GM11168 (cell line): ENCODE results near the gene SLC9A3.
"Not testable (repeated sequence)": the region's sequence is repeated elsewhere in the genome, so short reads cannot be mapped to it uniquely, and the experiment has no call there.

Experiments used
- in situ Hi-C: fragments of 300-500 bp; cut with MboI; formaldehyde crosslinking; loops from one replicate; pipeline ENCODE4 v1.12.0; 2022; ENCODE audit warnings: low sequenced_read_pairs; ENCODE audit not compliant: unreplicated experiment

Gene SLC9A3

GRCh38 chr5:514101-514485, 10.2 kb downstream of the SLC9A3 start:
- in situ Hi-C loops, result no loop called here

GRCh38 chr5:513216-514100, 10.8 kb downstream of the SLC9A3 start:
- in situ Hi-C loops, result no loop called here

GRCh38 chr5:511476-511875, 12.8 kb downstream of the SLC9A3 start:
- in situ Hi-C loops, result no loop called here

- in situ Hi-C loops, result no loop called here
Observed at GRCh38 chr5:510521-510920, 13.7 kb downstream of the SLC9A3 start.

- in situ Hi-C loops, result no loop called here
Observed at GRCh38 chr5:509611-510185, 14.6 kb downstream of the SLC9A3 start.

- in situ Hi-C loops, result not testable (repeated sequence)
Observed at GRCh38 chr5:507986-508575, 16.2 kb downstream of the SLC9A3 start.

- in situ Hi-C loops, result no loop called here
Observed at GRCh38 chr5:505951-506525, 18.2 kb downstream of the SLC9A3 start.

- in situ Hi-C loops, result no loop called here
Observed at GRCh38 chr5:504326-505154, 19.7 kb downstream of the SLC9A3 start.

- in situ Hi-C loops, result no loop called here
Observed at GRCh38 chr5:502325-503079, 21.7 kb downstream of the SLC9A3 start.

GRCh38 chr5:501831-502184, 22.4 kb downstream of the SLC9A3 start:
- in situ Hi-C loops, result no loop called here

GRCh38 chr5:501105-501830, 23.0 kb downstream of the SLC9A3 start:
- in situ Hi-C loops, result no loop called here

- in situ Hi-C loops, result no loop called here
Observed at GRCh38 chr5:500491-500890, 23.8 kb downstream of the SLC9A3 start.

GRCh38 chr5:499233-500209, 24.7 kb downstream of the SLC9A3 start:
- in situ Hi-C loops, result no loop called here

- in situ Hi-C loops, result no loop called here
Observed at GRCh38 chr5:497871-498509, 26.3 kb downstream of the SLC9A3 start.

GRCh38 chr5:497090-497700, 27.1 kb downstream of the SLC9A3 start:
- in situ Hi-C loops, result no loop called here

GRCh38 chr5:496028-496427, 28.2 kb downstream of the SLC9A3 start:
- in situ Hi-C loops, result no loop called here

- in situ Hi-C loops, result no loop called here
Observed at GRCh38 chr5:494667-495255, 29.5 kb downstream of the SLC9A3 start.
